Endothelial cell of umbilical vein (primary cell): Measurements from ENCODE around the gene STARD9. TPM values are rescaled to one million over a fixed set of nuclear protein-coding genes. Genes with fewer than 3 reads are reported as not detected.
"Not testable (repeated sequence)": the region's sequence is repeated elsewhere in the genome, so short reads cannot be mapped to it uniquely, and the experiment has no call there.

Experiments used
- BruUV-seq: library from RNA; stranded (reverse); fragments of 400-500 nt; replicated peaks from 2 replicates; lab custom pipeline; 2021; lab: Mats Ljungman, UMichigan
- CTCF ChIA-PET: fragments of 300-600, 350-600 bp; sonication (Branson Sonifier 250); formaldehyde crosslinking; loops from one replicate; lab custom pipeline; 2021; ENCODE audit warnings: antibody characterized with exemption, inconsistent platforms; lab: Charles Lee
- POLR2A ChIA-PET: fragments of 300-600, 350-600 bp; sonication (Branson Sonifier 250); formaldehyde crosslinking; loops from one replicate; lab custom pipeline; 2021; ENCODE audit warnings: antibody characterized with exemption, inconsistent platforms; lab: Charles Lee
- DNase-seq: peaks from one replicate; pipeline ENCODE4 v3.0.0-alpha.2; 2011; ENCODE audit warnings: low read depth, low spot score
- FAIRE-seq: peaks from 2 replicates; lab custom pipeline; 2011; peaks lifted over from hg19 to GRCh38; lab: Jason Lieb, UNC
- H2AFZ ChIP-seq: 2 replicates; pipeline ENCODE4 v1.6.0; 2012; ENCODE audit warnings: low read depth, low read length, control low read depth, inconsistent platforms
- H3K27ac ChIP-seq: 2 replicates; pipeline ENCODE4 v1.5.1; 2011; ENCODE audit warnings: low read depth, mild to moderate bottlenecking, control low read depth, low read length, moderate library complexity; ENCODE audit not compliant: insufficient read depth
- H3K27me3 ChIP-seq, 2 experiments: 2 replicates each; pipeline versions ENCODE4 v1.6.0 to v1.6.1; 2011; ENCODE audit warnings: low read length in 2 of 2, mixed read lengths in 1 of 2; ENCODE audit not compliant: control insufficient read depth in 2 of 2, insufficient read depth in 2 of 2
- H3K36me3 ChIP-seq, 2 experiments: 2 replicates in 1 of 2; 3 replicates in 1 of 2; pipeline ENCODE4 v1.5.1; 2011; ENCODE audit warnings: low read length in 2 of 2, mild to moderate bottlenecking in 1 of 2, moderate library complexity in 1 of 2; ENCODE audit not compliant: control insufficient read depth in 2 of 2, insufficient read depth in 2 of 2; ENCODE audit errors: extremely low read depth in 1 of 2
- H3K4me1 ChIP-seq: 3 replicates; pipeline ENCODE4 v1.5.1; 2011; ENCODE audit warnings: mild to moderate bottlenecking, low read length; ENCODE audit not compliant: control insufficient read depth, insufficient read depth; ENCODE audit errors: extremely low read depth
- H3K4me2 ChIP-seq: 2 replicates; pipeline ENCODE4 v1.6.1; 2011; ENCODE audit warnings: low read length, control low read depth, mixed read lengths; ENCODE audit not compliant: insufficient read depth
- H3K4me3 ChIP-seq, 3 experiments: fragments of 200-600 bp in 1 of 3; sonication (generic), shearing (Covaris generic) in 1 of 3; replicated peaks in 1 of 3; 2 replicates each; pipeline ENCODE4 v1.5.1; 2011 to 2016; ENCODE audit warnings: control low read depth in 3 of 3, low read length in 3 of 3, mild to moderate bottlenecking in 2 of 3, inconsistent platforms in 1 of 3, low read depth in 1 of 3, moderate library complexity in 1 of 3; ENCODE audit not compliant: insufficient read depth in 1 of 3
- H3K79me2 ChIP-seq: 2 replicates; pipeline ENCODE4 v1.6.0; 2012; ENCODE audit warnings: low read length, inconsistent platforms; ENCODE audit not compliant: control insufficient read depth, insufficient read depth
- H3K9ac ChIP-seq: replicated peaks from 2 replicates; pipeline ENCODE3; 2011; ENCODE audit warnings: low read length, control low read depth; ENCODE audit not compliant: insufficient read depth; ENCODE audit errors: extremely low read depth
- H3K9me1 ChIP-seq: replicated peaks from 3 replicates; pipeline ENCODE4 v1.6.0; 2011; ENCODE audit warnings: mild to moderate bottlenecking, low read length; ENCODE audit not compliant: control insufficient read depth, insufficient read depth; ENCODE audit errors: extremely low read depth
- H3K9me3 ChIP-seq: replicated peaks from 2 replicates; pipeline ENCODE4 v1.5.1; 2012; ENCODE audit warnings: low read length, inconsistent platforms; ENCODE audit not compliant: control insufficient read depth, insufficient read depth
- H4K20me1 ChIP-seq: replicated peaks from 2 replicates; pipeline ENCODE3; 2011; ENCODE audit warnings: mild to moderate bottlenecking, low read length; ENCODE audit not compliant: control insufficient read depth, insufficient read depth; ENCODE audit errors: extremely low read depth
- CTCF ChIP-seq, 2 donors: IDR thresholded peaks; 1 replicate in 1 of 2; 2 replicates in 1 of 2; pipeline ENCODE4 v1.5.1; 2011; ENCODE audit warnings: low read length in 2 of 2, mild to moderate bottlenecking in 2 of 2, moderate library complexity in 2 of 2, control low read depth in 1 of 2, inconsistent platforms in 1 of 2, low read depth in 1 of 2; ENCODE audit not compliant: insufficient read depth in 1 of 2; ENCODE audit errors: extremely low read depth in 1 of 2
- EZH2 ChIP-seq: IDR thresholded peaks from 2 replicates; pipeline ENCODE4 v1.6.1; 2012; ENCODE audit warnings: borderline replicate concordance, low read depth, mild to moderate bottlenecking, moderate library complexity, low read length, inconsistent platforms; ENCODE audit not compliant: severe bottlenecking
- FOS ChIP-seq: IDR thresholded peaks from 2 replicates; pipeline ENCODE4 v1.6.1; 2011; ENCODE audit warnings: mild to moderate bottlenecking, low read length, moderate library complexity, borderline replicate concordance; ENCODE audit not compliant: insufficient read depth
- GATA2 ChIP-seq: IDR thresholded peaks from 2 replicates; pipeline ENCODE4 v1.7.0; 2011; ENCODE audit warnings: low read depth, mild to moderate bottlenecking, moderate library complexity, mixed read lengths, low read length; ENCODE audit not compliant: insufficient read length, insufficient read depth
- JUN ChIP-seq: IDR thresholded peaks from 2 replicates; pipeline ENCODE4 v1.6.1; 2011; ENCODE audit warnings: borderline replicate concordance, low read depth; ENCODE audit not compliant: insufficient read length, insufficient read depth
- MAX ChIP-seq: IDR thresholded peaks from 2 replicates; pipeline ENCODE4 v1.6.1; 2011; ENCODE audit not compliant: insufficient read depth, insufficient read length
- MYC ChIP-seq: IDR thresholded peaks from one replicate; pipeline ENCODE4 v1.6.1; 2011; ENCODE audit warnings: mild to moderate bottlenecking, low read depth, low read length
- POLR2A ChIP-seq: IDR thresholded peaks from 2 replicates; pipeline ENCODE4 v1.6.1; 2012; ENCODE audit warnings: low read depth, mild to moderate bottlenecking, control low read depth, low read length
- POLR2AphosphoS5 ChIP-seq: IDR thresholded peaks from 2 replicates; pipeline ENCODE4 v1.6.1; 2012; ENCODE audit warnings: low read depth, mild to moderate bottlenecking, control low read depth, low read length, moderate library complexity; ENCODE audit not compliant: insufficient read depth
- dilution Hi-C: fragments of 300-500 bp; cut with MboI; formaldehyde crosslinking; loops from one replicate; pipeline ENCODE4 v1.15.0; 2019; ENCODE audit warnings: low sequenced_read_pairs; ENCODE audit not compliant: extremely low pct_ligation_motif_present
- intact Hi-C: fragments of 100-400 bp; cut with micrococcal nuclease; formaldehyde crosslinking; loops from one replicate; pipeline ENCODE4 v1.10.0; 2022
- polyA plus RNA-seq, 4 experiments: library from polyadenylated mRNA; depleted of rRNA in 3 of 4; stranded (reverse) in 3 of 4; unstranded in 1 of 4; fragments of >200 nt; gene quantifications; 2 replicates each; pipeline versions ENCODE4 v1.2.1 to v1.2.3, GENCODE V29; 2011 to 2012; ENCODE audit warnings: missing spikeins in 1 of 4
- total RNA-seq: library from RNA; stranded (reverse); gene quantifications from 2 replicates; pipeline ENCODE4 v1.2.3, GENCODE V29; 2021

Gene STARD9
- total and polyA plus RNA-seq, 2 donors (not counting 3 experiments of a cell fraction or from before 2014, with no cell fraction given) = 4.6 to 17.5 TPM

- dilution Hi-C loops, H3K9me1 ChIP-seq, intact Hi-C loops, H4K20me1 ChIP-seq, H3K4me3 ChIP-seq, H3K9ac ChIP-seq, H3K4me2 ChIP-seq, DNase-seq, H3K4me1 ChIP-seq, H3K27me3 ChIP-seq, H3K27ac ChIP-seq, H2AFZ ChIP-seq, H3K36me3 ChIP-seq, FAIRE-seq, H3K9me3 ChIP-seq, BruUV-seq: not testable (repeated sequence)
- POLR2A ChIA-PET = interaction anchor here (0.6 kb wide), 1 partner anchor 19 kb away, joined by 3 read pairs; the partner anchor contains the start of gene STARD9
- CTCF ChIA-PET = interaction anchor here (1.5 kb wide), 1 partner anchor 93 kb away, joined by 3 read pairs; no protein-coding TSS in a partner anchor
- peaks cover 43% of the 10 kb centered on the region for H3K79me2 ChIP-seq
Measured at GRCh38 chr15:42556550-42557207, 18.7 kb upstream of the STARD9 start.

- H3K79me2 ChIP-seq = peaks cover 25% of the 10 kb centered on the region
- peaks cover 5 to 8% of the 10 kb centered on the region in 2 experiments for H3K36me3 ChIP-seq
- H3K9ac ChIP-seq = no peak overlapping the region
- no TSS peak for BruUV-seq
- no peaks in the 10 kb centered on the region for H3K9me3 ChIP-seq
- ChIA-PET CTCF (no interaction called here), POLR2A (no interaction called here)
- H3K4me1 ChIP-seq = no peaks in the 10 kb centered on the region
- H3K27me3 ChIP-seq = no peaks in the 10 kb centered on the region
- TF ChIP-seq EZH2 (no peak), POLR2A (no peak), POLR2AphosphoS5 (no peak), CTCF (IDR thresholded peaks at IDR 0.05; ENCODE audit: extremely low read depth in 1 of 2, insufficient read depth in 1 of 2, low read depth in 1 of 2, low read length in 2 of 2) (no peak), JUN (no peak), GATA2 (no peak), FOS (no peak), MYC (no peak), MAX (no peak)
- H3K9me1 ChIP-seq = no peaks in the 10 kb centered on the region
- no peak for DNase-seq
- peaks cover 3% of the 10 kb centered on the region for H4K20me1 ChIP-seq
- no peak overlapping the region for H3K4me3 ChIP-seq
- H2AFZ ChIP-seq = no peak overlapping the region
- intact Hi-C loops (no loop called here), dilution Hi-C loops (no loop called here)
- no peak overlapping the region for H3K27ac ChIP-seq
- H3K4me2 ChIP-seq = no peak overlapping the region
- no peak for FAIRE-seq
Measured at GRCh38 chr15:42558739-42559138, 16.7 kb upstream of the STARD9 start.
